Measurements from ENCODE around the gene PAAF1. TPM values are rescaled to one million over a fixed set of nuclear protein-coding genes. Genes with fewer than 3 reads are reported as not detected.

The PAAF1 gene
- total RNA-seq, 1 experiment from 2014 or later, result 12.1 TPM

DNA sequence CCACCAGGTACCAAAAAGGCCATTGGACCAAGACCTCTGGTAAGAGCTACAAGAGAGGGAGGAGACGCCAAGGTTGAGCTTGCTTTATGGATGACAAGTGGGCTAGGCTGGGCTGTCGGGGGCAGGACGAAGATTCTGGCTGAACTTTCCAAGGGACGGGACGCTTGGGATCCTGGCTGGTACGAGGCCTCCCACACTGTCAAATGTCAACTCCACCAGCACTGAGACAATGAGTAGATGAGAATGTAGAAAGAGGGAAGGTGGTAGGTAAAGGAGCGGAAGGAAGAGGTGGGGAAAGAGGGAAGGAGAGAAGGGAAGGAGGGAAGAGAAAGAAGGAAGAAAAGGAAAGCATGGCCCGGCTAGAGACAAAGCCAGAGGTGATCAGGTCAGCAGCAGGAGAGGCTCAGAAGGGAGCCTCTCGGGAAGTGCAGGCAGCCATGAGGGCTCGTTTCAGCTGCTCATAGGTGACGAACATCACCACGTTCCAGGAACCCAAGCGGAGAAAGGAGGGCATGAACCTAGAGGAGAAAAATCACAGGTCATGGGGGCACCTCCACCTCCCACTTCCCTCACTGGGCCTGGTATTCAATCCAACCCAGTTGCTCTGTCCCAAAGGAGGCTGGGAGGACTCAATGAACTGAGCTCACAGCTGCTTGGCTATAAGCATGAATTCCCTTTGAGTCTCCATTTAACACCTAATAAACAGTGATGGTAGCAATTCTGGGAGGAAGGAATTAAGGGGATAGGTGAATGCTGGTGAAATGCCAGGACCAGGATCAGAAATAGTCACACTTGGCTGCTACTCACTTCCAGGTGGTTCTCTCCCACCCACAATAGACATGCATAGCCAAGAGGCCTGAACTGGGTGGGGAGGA is 98.0 kb downstream of the PAAF1 start:
- Histone ChIP-seq H3K36me3 (no peaks in the 10 kb centered on the region; the same call in 1 of the 2 replicates), H3K9me3 (no peaks in the 10 kb centered on the region), H3K27me3 (no peaks in the 10 kb centered on the region), H3K4me3 (no peak overlapping the region)
- no peak for DNase-seq

DNA sequence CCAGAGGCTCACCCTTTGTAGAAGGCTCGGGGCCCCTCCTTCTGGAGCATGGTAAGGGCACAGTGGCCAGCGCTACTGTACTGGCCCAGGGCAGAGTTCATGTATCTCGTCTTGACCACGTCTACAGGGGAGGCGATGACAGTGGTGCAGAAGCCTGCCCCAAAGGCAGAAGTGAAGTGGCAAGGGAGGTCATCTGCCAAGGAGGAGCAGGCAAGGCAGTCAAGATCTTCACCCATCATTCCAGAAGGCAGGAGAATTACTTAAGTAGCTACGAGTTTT is 98.6 kb downstream of the PAAF1 start:
- Histone ChIP-seq H3K4me3 (no peak overlapping the region), H3K36me3 (no peaks in the 10 kb centered on the region; the same call in 1 of the 2 replicates), H3K27me3 (no peaks in the 10 kb centered on the region), H3K9me3 (no peaks in the 10 kb centered on the region)
- DNase-seq, result no peak

DNA sequence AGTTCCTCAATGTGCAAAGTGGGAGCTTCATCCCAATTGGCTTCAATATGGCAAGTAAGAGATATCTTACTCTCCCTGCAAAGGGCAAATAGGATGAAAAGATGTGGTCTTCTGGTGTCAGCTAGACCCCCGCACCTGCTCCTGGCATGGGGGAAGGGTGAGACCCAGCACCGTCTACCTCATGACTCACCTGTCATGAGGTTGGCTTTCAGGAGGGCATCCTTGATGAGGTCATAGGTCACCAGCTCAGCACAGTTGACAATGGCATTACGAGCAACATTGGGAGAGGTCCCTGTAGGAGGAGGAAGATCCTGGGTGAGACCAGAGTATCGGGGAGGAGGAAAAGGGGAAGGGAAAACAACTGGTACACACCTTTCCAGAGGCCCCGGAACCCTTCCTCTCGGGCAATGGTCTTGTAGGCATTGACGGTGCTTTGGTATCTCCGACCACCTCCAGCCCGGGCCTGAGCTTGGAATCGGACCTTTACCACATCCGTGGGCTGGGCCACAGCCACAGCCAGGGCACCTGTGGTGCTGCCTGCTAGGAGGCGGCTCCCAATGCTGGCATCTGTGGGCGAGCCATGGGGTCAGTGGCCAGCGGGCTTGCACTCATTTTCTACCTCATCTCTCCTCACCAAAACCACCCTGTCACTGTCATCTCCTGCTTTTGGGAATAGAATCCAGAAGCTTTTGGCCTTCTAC is 99.8 kb downstream of the PAAF1 start:
- Histone ChIP-seq H3K9me3 (no peaks in the 10 kb centered on the region), H3K4me3 (no peak overlapping the region), H3K36me3 (no peaks in the 10 kb centered on the region; the same call in none of the 2 replicates), H3K27me3 (no peaks in the 10 kb centered on the region)
- no peak for DNase-seq

DNA sequence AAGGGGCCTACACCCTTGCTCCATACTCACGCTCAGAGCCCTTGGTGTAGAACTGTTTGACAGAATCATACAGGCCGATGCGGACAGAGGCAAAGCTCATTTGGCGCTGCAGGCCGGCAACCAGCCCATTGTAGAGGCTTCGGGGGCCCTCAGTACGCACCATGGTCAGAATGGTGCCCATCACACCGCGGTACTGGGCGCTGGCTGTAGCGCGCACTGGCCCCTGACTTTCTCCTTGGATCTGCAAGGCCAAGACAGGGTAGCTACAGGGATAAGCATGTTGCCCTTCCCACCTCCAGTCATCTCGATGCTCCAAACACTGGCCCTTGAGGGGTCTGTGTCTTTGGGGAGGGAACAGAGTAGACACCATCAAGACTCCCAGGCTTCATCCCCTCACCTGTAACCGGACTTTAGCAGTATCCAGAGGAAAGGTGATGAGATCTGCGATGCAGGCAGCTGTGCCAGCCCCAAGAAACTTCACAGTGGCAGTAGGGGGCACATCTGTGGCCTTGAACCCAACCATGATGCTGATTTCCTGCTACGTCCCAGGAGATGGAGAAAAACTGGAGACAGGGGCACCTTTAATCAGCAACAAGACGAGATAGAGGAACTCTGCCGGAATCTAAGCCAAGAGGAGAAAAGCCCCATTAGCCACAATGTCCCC is 101.2 kb downstream of the PAAF1 start:
- Histone ChIP-seq H3K9me3 (no peaks in the 10 kb centered on the region), H3K36me3 (no peaks in the 10 kb centered on the region; the same call in none of the 2 replicates), H3K4me3 (no peak overlapping the region), H3K27me3 (no peaks in the 10 kb centered on the region)
- DNase-seq, result no peak

DNA sequence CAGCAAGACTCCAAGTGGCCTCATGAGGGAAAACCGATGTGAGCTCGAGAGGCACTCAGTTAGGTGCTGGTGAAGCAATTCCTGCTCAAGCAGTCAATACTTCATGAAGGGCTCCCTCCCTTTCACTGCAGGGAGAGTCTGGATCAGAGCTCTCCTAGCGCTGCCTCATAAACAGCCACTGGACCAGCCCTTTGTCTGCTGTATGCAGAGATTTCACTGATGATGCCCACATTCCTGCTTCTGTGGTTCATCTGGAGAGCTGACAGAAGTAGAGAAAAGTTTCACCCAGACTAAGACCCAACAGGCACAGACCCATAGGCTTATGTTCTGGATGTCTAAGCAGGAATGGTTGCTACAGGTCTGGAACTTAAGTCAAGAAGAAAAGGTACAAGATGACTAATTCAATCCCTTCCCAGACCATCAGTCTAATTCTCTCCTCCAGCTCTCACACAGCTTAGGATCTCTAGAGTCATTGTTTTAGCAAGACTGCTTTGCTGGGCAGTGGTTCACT is 101.8 kb downstream of the PAAF1 start:
- no peak for DNase-seq
- Histone ChIP-seq H3K9me3 (no peaks in the 10 kb centered on the region), H3K36me3 (no peaks in the 10 kb centered on the region; the same call in none of the 2 replicates), H3K27me3 (no peaks in the 10 kb centered on the region), H3K4me3 (no peak overlapping the region)

DNA sequence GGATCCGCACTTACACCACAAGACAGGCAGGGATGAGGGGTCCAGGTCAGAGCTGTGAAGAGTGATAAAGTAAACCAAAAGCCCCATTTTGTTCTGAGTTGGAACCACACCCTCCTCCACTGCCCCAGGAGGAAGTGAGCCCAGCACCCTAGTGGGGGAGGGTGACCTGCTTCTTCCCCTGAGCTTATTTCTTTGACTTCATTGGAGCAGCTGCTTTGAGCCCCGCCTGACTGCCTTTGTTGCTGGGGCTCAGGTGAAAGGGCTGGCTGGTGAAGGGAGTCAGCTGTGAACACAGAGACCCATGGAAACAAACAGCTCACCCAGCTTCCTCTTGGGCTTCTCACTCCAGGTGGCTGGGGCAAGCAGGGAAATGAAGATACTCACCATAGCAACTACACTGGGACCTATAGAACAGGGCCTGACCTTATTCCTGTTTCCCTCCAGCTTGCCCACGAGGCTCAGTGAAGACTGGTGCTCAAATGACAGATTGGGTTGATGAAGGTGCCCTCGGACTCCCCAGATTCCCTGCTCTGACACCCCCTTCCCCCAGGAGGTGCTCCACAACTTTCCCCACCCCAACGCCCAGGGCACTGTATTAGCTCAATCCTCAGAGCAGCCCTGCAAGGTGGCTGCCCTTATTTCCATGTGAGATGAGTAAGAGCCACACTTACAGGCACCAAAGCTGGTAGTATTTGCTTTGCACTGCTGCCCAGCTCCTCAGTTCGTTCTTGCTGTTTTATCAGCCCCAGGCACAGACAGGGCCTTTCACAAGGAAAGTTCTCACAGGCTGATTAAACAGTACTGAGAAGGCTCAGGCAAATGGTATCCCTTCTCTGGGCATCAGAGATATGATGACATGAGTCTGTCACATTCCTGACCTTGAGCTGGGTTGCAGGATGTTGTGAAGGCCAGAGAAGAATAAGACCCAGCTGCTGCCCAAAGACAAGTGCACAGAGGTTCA is 103.5 kb downstream of the PAAF1 start:
- DNase-seq, result no peak
- H3K27me3 ChIP-seq, result no peaks in the 10 kb centered on the region
- H3K36me3 ChIP-seq, result no peaks in the 10 kb centered on the region; the same call in none of the 2 replicates
- H3K4me3 ChIP-seq, result no peak overlapping the region
- no peaks in the 10 kb centered on the region for H3K9me3 ChIP-seq

Other genes starting within 250 kb of the PAAF1 start
- gene PLEKHB1, start 230.4 kb upstream of the PAAF1 start, total RNA-seq (2014; rRNA removed; shearing (Covaris generic); ENCODE audit: low replicate concordance), result not detected in 2 replicates
- gene RAB6A, start 115.9 kb upstream of the PAAF1 start, total RNA-seq (2014; rRNA removed; shearing (Covaris generic); ENCODE audit: low replicate concordance), result 69.1 and 72.2 TPM in 2 replicates
- gene MRPL48, start 89.1 kb upstream of the PAAF1 start, total RNA-seq (2014; rRNA removed; shearing (Covaris generic); ENCODE audit: low replicate concordance), result 48.6 and 52.0 TPM in 2 replicates
- 72.3 and 74.8 TPM in 2 replicates for gene COA4, start 153 bp upstream of the PAAF1 start, total RNA-seq (2014; rRNA removed; shearing (Covaris generic); ENCODE audit: low replicate concordance)
- gene DNAJB13, start 74.0 kb downstream of the PAAF1 start, total RNA-seq (2014; rRNA removed; shearing (Covaris generic); ENCODE audit: low replicate concordance), result 0.79 TPM in 1 of 2 replicates, not detected in the other
- gene UCP2, start 105.8 kb downstream of the PAAF1 start, total RNA-seq (2014; rRNA removed; shearing (Covaris generic); ENCODE audit: low replicate concordance), result 2.3 TPM in 1 of 2 replicates, not detected in the other
- not detected in 2 replicates for gene UCP3, start 132.1 kb downstream of the PAAF1 start, total RNA-seq (2014; rRNA removed; shearing (Covaris generic); ENCODE audit: low replicate concordance)

All from MG63 (cell line).